ENCODE results near the gene ISG20.

ISG20 gene

DNA sequence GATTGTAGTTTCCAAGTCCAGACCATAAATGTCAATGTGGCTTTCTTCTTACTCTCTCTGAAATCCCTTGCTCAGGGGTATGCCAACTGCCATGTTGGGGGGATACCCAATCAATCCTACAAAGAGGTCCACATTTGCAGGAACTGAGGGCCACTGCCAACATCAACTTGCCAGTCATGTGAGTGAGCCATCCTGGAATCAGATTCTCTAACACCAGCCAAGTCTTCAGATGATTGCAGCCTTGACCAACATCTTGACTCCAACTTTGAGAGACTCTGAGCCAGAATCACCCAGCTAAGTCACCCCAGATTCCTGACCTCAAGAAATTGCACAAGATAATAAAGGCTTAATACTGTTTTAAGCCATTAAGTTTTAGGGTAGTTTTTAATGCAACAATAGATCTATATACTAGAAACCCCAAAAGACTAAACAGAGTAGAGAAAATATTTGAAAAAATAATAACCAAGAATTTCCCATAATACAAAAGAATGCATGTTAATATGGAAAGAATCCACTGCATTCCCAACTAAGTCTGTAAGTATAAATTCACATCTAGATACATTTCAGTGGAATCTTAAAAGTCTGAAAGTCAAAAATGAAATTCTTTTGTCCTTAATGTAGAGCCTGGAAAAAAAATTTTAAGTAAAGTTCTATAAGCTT lies 22.4 kb downstream of the ISG20 start:
- no peaks in the 10 kb centered on the region for H3K9me3 Mint-ChIP-seq
- H3K4me3 Mint-ChIP-seq: no peak overlapping the region
- peaks cover 2% of the 10 kb centered on the region for H3K36me3 Mint-ChIP-seq (ENCODE audit: low read depth)
- no peaks in the 10 kb centered on the region for H3K27me3 Mint-ChIP-seq (ENCODE audit: low read depth)
- H3K4me1 Mint-ChIP-seq (ENCODE audit: low read depth): peaks cover 7% of the 10 kb centered on the region
- H3K27ac Mint-ChIP-seq: no peak overlapping the region

DNA sequence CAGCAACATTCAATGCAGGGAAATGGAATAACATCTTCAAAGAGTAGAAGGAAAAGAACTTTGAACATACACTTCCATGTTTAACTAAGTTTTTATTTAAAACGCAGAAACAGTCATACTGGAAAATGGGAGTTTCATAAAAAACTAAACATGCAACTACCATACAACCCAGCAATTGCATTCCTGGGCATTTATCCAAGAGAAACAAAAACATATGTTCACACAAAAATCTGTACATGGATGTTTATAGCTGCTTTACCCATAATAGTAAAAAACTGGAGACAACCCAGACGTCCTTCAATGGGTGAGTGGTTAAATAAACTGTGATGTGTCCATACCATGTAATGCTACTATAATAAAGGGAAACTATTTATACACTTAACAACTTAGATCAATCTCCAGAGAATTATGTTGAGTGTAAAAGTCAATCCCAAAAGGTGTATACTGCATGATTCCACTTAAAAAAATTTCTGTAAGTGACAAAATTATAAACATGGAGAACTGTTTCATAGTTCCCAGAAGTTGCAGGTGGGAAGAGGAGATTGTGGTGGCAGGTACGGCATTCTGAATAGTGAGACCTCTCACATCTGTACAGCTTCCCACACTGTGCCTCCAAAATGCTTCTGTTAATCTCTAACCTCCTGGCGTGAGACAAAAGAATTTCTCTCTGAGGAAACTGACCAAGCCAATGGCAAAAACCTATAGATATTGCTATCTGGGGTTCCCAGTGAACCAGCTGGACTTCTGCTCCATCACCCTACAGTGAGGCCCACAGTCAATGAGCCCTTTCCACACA lies 23.1 kb downstream of the ISG20 start:
- Mint-ChIP-seq H3K9me3 (no peaks in the 10 kb centered on the region), H3K4me1 (ENCODE audit: low read depth) (peaks cover 7% of the 10 kb centered on the region), H3K27me3 (ENCODE audit: low read depth) (no peaks in the 10 kb centered on the region), H3K36me3 (ENCODE audit: low read depth) (peaks cover 2% of the 10 kb centered on the region), H3K4me3 (no peak overlapping the region), H3K27ac (no peak overlapping the region)

DNA sequence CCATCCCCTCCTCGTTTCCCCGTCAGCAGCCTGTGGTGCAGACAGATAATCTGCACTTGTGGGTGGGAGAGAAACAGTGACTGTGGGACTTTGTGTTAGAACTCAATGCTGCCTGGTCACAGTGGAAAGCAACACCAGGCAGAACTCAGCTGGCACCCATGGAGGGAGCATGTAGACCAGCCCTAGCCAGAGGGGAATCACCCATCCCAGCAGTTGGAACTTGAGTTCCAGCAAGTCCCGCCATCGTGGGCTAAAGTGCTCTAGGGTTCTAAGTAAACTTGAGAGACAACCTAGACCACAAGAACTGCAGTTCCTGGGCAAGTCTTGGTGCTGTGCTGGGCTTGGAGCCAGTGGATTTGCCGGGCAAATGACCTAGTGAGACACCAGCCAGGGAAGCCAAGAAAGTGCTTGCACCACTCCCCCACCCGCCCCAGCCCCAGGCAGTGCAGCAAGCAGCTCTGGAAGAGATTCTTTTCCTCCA lies 24.4 kb downstream of the ISG20 start:
- H3K36me3 Mint-ChIP-seq (ENCODE audit: low read depth): peaks cover 2% of the 10 kb centered on the region
- H3K27ac Mint-ChIP-seq: no peak overlapping the region
- H3K9me3 Mint-ChIP-seq: no peaks in the 10 kb centered on the region
- H3K4me3 Mint-ChIP-seq: no peak overlapping the region
- peaks cover 3% of the 10 kb centered on the region for H3K4me1 Mint-ChIP-seq (ENCODE audit: low read depth)
- H3K27me3 Mint-ChIP-seq (ENCODE audit: low read depth): peaks cover 9% of the 10 kb centered on the region

DNA sequence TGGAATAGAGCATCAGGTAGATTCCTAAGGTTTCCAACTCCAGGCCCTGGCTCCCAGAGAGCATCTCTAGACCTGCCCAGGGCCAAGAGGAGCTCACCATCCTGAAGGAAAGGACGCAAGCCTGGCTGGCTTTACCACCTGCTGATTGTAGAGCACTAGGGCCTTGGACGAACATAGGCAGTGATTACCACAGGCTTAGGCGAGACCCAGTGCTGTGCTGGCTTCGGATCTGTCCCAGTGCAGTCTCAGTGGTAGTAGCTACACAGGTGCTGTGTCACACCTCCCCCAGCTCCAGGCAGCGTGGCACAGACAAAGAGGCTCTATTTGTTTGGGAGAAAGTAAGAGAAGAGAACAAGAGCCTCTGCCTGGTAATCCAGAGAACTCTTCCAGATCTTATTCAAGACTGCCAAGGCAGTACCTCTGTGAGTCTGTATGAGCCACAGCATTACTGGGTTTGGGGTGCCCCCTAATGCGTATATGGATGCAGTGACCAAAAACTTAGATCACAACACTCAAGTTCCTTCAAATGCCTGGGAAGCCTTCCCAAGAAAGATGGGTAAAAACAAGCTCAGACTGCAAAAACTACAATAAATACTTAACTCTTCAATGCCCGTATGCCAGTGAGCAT lies 25.4 kb downstream of the ISG20 start:
- no peaks in the 10 kb centered on the region for H3K9me3 Mint-ChIP-seq

DNA sequence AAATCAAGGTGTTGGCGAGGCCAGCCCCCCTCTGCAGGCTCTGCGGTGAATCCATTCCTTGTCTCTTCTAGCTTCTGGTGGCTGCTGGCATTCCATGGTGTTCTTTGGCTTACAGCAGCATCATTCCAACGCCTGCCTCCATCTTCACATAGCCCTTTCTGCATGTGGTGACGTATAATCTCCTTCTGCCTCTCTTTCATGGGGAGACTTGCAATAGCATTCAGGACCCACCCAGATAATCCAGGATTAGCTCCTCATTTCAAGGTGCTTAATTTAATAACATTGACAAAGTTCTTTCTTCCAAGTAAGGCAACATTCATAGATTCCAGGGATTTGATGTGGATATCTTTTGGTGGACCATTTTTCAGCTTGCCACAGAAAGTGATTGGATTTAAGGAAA lies 35.8 kb downstream of the ISG20 start:
- Mint-ChIP-seq H3K9me3 (no peaks in the 10 kb centered on the region), H3K27ac (no peak overlapping the region), H3K27me3 (ENCODE audit: low read depth) (peaks cover 35% of the 10 kb centered on the region)

More for the DNA sequence above, 25.4 kb downstream of the ISG20 start:
- H3K4me1 Mint-ChIP-seq (ENCODE audit: low read depth): peaks cover 3% of the 10 kb centered on the region
- peaks cover 2% of the 10 kb centered on the region for H3K36me3 Mint-ChIP-seq (ENCODE audit: low read depth)
- peak overlapping the region; percentile 32 for H3K27ac Mint-ChIP-seq
- peaks cover 15% of the 10 kb centered on the region for H3K27me3 Mint-ChIP-seq (ENCODE audit: low read depth)
- H3K4me3 Mint-ChIP-seq: no peak overlapping the region

DNA sequence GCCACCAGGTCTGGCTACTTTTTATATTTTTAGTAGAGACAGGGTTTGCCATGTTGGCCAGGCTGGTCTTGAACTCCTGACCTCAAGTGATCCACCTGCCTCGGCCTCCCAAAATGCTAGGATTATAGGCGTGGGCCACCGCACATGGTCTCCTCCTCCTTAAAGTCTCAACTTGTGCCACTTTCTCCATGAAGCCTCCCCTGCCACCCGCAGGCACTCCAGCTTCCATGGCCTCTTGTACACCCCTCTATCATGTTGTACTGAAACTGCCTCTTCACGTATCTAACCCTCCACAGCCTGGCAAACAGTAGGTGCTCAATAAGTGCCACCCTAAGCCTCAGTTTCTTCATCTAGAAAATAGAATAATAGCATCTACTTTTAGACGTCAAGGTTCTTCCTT lies 39.9 kb downstream of the ISG20 start:
- H3K9me3 Mint-ChIP-seq: no peaks in the 10 kb centered on the region
- H3K27me3 Mint-ChIP-seq (ENCODE audit: low read depth): peaks cover 16% of the 10 kb centered on the region
- no peak overlapping the region for H3K27ac Mint-ChIP-seq
- no peak overlapping the region for H3K4me3 Mint-ChIP-seq
- no peaks in the 10 kb centered on the region for H3K36me3 Mint-ChIP-seq (ENCODE audit: low read depth)
- no peaks in the 10 kb centered on the region for H3K4me1 Mint-ChIP-seq (ENCODE audit: low read depth)

More for the DNA sequence above, 35.8 kb downstream of the ISG20 start:
- Mint-ChIP-seq H3K4me3 (no peak overlapping the region), H3K4me1 (ENCODE audit: low read depth) (no peaks in the 10 kb centered on the region), H3K36me3 (ENCODE audit: low read depth) (no peaks in the 10 kb centered on the region)

DNA sequence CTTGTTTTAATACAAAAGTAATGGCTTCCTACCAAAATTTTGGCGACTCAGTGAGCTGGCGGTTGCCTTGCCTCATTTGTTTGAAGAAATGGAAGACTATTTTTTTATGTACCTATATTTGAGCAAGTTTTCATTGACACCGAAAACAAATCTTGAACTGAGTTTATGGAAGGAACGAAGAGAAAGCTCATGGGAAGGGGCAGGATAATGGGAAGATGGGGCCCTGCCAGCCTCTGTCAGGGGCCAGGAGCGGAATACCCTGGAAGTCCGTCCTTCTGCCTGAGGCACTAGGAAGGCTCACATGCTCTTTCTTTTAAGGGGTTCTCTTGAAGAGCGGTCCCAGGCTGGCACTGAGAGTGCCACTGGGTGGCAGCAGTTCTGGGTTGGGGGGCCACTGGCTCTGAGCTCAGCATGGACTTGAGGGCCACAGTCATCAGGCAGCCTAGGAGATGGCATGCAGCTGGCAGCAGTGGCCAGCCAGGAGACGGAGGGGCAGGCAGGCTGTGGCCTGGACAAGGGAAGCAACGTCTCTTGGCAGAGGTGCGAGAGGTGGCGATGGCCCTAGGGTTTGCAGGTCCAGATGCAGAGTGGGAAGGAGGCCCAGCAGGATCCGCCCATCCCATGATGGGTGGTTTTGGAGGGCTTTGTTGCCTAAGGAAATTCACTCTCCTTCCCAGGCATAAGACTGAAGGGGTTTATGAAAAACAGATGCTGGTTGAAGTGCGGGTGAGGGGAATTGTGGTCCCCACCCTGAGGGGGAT lies 41.6 kb downstream of the ISG20 start:
- H3K4me3 Mint-ChIP-seq: no peak overlapping the region
- H3K9me3 Mint-ChIP-seq: no peaks in the 10 kb centered on the region
- H3K4me1 Mint-ChIP-seq (ENCODE audit: low read depth): no peaks in the 10 kb centered on the region
- no peak overlapping the region for H3K27ac Mint-ChIP-seq
- H3K27me3 Mint-ChIP-seq (ENCODE audit: low read depth): peaks cover 12% of the 10 kb centered on the region
- H3K36me3 Mint-ChIP-seq (ENCODE audit: low read depth): no peaks in the 10 kb centered on the region

DNA sequence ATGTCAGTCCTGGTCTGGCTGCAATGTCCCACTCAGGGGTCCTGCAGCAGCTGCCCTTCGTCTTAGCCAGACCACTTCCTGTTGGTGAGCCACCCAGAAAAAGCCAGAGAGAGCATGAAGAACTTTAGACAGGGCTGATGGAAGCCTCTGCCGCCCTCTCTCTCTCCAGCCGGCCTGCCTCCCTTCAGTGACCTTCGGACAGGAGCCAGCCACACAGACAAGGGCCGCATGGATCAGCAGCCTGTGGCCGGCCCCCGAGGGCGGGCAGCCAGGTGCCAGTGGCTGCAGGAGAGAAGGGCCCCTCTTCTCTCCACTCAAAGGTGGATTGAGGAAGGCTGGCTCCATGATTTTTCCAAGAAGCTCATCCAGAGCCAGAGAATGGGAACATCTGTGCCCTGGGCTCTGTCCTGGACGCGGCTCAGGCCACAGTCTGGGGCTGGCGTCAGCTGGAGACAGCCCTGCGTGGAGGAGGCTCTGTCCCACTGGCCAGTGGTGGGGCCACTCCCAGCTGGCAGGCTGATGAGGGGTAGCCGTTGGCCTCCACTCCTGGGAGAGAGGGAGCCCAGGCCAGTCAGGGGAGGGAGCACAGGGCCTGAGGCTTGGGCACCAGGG lies 42.9 kb downstream of the ISG20 start:
- Mint-ChIP-seq H3K27me3 (ENCODE audit: low read depth) (peaks cover 9% of the 10 kb centered on the region), H3K4me3 (no peak overlapping the region), H3K27ac (no peak overlapping the region), H3K36me3 (ENCODE audit: low read depth) (no peaks in the 10 kb centered on the region), H3K9me3 (no peaks in the 10 kb centered on the region), H3K4me1 (ENCODE audit: low read depth) (no peaks in the 10 kb centered on the region)

DNA sequence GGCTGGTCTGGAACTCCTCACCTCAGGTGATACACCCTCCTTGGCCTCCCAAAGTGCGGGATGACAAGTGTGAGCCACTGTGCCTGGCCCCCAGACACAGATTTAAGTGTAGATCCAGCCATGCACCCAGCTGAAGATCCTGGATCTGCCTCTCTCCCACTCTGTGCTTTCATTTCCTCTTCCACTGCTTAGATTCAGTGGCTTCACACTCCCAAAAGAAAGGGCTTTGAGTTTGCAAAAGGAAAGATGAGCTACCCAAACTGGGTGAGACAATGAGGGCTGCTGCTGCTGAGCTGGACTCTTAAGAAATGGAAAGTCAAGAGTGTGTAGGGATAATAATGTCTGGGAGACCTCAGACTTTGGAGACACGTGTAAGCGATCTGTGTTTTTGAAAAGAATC lies 45.5 kb downstream of the ISG20 start:
- H3K36me3 Mint-ChIP-seq (ENCODE audit: low read depth): no peaks in the 10 kb centered on the region
- H3K4me1 Mint-ChIP-seq (ENCODE audit: low read depth): no peaks in the 10 kb centered on the region
- H3K27me3 Mint-ChIP-seq (ENCODE audit: low read depth): no peaks in the 10 kb centered on the region
- H3K4me3 Mint-ChIP-seq: no peak overlapping the region
- no peak overlapping the region for H3K27ac Mint-ChIP-seq
- no peaks in the 10 kb centered on the region for H3K9me3 Mint-ChIP-seq

DNA sequence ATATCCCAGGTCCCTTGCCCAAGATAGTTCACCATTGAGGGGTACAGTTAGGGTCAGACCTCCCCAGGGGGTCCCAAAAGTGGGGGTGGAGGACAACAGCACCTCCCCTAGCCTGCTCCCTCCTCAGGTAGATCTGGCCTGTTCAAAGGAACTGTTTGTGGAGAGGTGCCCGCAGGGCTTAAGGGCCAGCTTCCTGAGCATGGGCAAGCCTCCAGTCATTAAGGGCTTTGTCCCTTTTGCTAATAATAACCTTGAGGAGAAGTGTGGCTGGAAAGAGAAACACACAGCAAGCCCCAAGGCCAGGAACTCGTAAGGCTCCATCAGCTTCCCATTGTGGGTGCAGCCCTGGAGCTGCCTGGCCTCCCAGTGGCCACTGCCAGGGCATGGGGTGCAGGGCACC lies 47.4 kb downstream of the ISG20 start:
- no peak overlapping the region for H3K4me3 Mint-ChIP-seq
- no peaks in the 10 kb centered on the region for H3K4me1 Mint-ChIP-seq (ENCODE audit: low read depth)
- H3K9me3 Mint-ChIP-seq: no peaks in the 10 kb centered on the region
- H3K27me3 Mint-ChIP-seq (ENCODE audit: low read depth): peaks cover 5% of the 10 kb centered on the region
- H3K27ac Mint-ChIP-seq: no peak overlapping the region
- H3K36me3 Mint-ChIP-seq (ENCODE audit: low read depth): no peaks in the 10 kb centered on the region

DNA sequence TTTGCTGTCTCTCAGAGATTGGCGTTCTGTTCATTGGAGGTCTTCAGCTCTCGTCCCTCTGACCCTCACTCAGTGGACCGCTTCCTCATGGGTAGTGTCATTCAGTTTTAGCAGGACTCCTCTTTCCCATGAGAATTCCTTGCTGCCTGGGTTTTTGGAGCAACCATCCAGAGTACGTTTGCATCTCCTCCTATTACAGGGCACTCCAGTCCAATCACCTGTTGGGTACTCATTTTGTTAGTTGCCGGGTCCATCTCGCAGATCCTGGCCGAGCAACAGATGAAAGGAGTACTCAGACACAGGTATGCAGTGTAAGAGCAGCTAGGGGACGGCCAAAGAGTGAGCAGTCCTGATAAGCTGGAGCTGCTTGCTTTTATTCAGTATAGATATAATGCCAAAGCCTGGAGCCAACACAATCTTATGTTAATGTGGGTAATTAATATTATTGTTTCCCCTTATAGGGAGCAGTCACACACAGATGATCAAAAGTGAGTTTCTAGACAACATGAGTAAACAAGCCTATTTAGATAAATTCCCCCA lies 49.6 kb downstream of the ISG20 start:
- no peak overlapping the region for H3K27ac Mint-ChIP-seq
- H3K4me3 Mint-ChIP-seq: no peak overlapping the region
- no peaks in the 10 kb centered on the region for H3K9me3 Mint-ChIP-seq
- peaks cover 5% of the 10 kb centered on the region for H3K27me3 Mint-ChIP-seq (ENCODE audit: low read depth)
- no peaks in the 10 kb centered on the region for H3K36me3 Mint-ChIP-seq (ENCODE audit: low read depth)
- H3K4me1 Mint-ChIP-seq (ENCODE audit: low read depth): no peaks in the 10 kb centered on the region

DNA sequence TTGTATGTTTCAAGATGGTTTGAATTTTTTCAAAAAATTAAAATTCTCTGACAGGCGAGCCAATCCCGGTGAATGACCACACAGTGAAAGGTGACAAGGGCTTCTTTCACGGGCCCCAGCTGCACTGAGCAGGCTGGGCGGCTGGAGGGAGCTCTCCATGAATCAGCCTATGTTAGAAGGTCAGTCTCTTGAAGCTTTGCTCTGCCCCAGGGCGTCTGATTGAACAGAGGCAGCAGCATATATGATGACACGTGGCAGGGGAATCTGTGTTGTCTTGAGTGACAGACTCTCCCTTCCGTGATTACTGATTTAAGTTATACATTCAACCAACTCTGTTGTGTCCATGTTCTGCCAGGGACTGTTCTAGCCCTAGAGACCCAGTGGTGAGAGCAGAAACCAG lies 51.5 kb downstream of the ISG20 start:
- Mint-ChIP-seq H3K27ac (no peak overlapping the region), H3K4me1 (ENCODE audit: low read depth) (no peaks in the 10 kb centered on the region), H3K4me3 (no peak overlapping the region), H3K27me3 (ENCODE audit: low read depth) (peaks cover 5% of the 10 kb centered on the region), H3K9me3 (no peaks in the 10 kb centered on the region), H3K36me3 (ENCODE audit: low read depth) (no peaks in the 10 kb centered on the region)

DNA sequence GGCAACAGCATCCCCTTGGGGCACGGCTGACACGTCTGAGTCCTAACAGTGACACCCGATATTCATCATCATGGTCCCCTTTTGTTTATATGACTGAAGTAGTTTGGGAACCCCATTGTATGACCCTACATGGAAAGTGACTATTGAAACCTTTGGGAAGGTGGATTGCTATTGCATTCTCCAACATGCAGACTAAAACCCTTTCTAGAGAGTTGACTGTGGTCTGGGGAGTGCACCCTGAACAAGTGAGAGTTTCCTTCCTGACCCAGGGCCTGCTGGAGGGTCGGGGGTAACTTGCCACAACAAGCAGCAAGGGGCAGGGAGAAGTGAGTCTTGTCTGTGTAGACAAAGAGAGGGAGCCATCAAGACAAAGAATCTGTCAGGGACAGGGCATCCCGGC lies 54.4 kb downstream of the ISG20 start:
- H3K4me3 Mint-ChIP-seq: no peak overlapping the region
- no peaks in the 10 kb centered on the region for H3K4me1 Mint-ChIP-seq (ENCODE audit: low read depth)
- H3K27ac Mint-ChIP-seq: no peak overlapping the region
- peaks cover 12% of the 10 kb centered on the region for H3K27me3 Mint-ChIP-seq (ENCODE audit: low read depth)
- no peaks in the 10 kb centered on the region for H3K9me3 Mint-ChIP-seq
- no peaks in the 10 kb centered on the region for H3K36me3 Mint-ChIP-seq (ENCODE audit: low read depth)

DNA sequence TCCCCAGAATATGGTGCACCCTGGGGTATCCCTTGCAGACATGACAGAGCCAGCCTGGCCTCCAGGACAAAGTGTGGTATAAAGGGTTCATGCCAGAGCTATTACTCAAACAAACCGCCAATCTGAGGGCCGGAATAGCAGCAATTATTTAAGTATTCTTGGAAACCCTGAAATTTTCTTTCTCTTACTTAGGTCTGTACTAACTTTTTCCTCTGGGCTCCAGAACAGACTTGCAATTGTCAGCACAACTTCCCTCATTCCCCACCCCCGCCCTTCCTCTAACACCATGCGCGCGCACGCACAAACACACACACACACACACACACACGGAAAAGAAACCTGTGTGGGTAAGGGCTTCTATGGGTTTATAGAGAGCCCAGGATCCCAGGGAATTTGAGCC lies 56.3 kb downstream of the ISG20 start:
- Mint-ChIP-seq H3K27me3 (ENCODE audit: low read depth) (peaks cover 20% of the 10 kb centered on the region), H3K4me1 (ENCODE audit: low read depth) (no peaks in the 10 kb centered on the region), H3K4me3 (no peak overlapping the region), H3K9me3 (no peaks in the 10 kb centered on the region), H3K27ac (no peak overlapping the region), H3K36me3 (ENCODE audit: low read depth) (no peaks in the 10 kb centered on the region)
